ENCODE results near the gene RSL24D1.

GRCh38 chr15:55202206-55202605 is 5.5 kb upstream of the RSL24D1 start:
- TF ChIP-seq CTCF (conservative IDR thresholded peaks at IDR 0.05; ENCODE audit: low read depth, low read length): no peak
- TF ChIP-seq EZH2 (IDR thresholded peaks at IDR 0.05; ENCODE audit: low read length, unreplicated experiment): no peak

Measured in PC-3 (cell line).